Adrenal gland (tissue), 12 donors: ENCODE results near the gene RPP40. TPM values are rescaled to one million over a fixed set of nuclear protein-coding genes. Genes with fewer than 3 reads are reported as not detected.

Experiments
- DNase-seq, 7 donors: peaks; one replicate each; pipeline ENCODE4 v3.0.0-alpha.2; 2019 to 2020
- H3K27ac ChIP-seq, 5 donors: fragments of 200-600 bp; sonication (generic) in 4 of 5; 1 replicate in 3 of 5; 2 replicates in 2 of 5; pipeline versions ENCODE4 v1.5.1 to v1.8.0; 2016 to 2020; ENCODE audit warnings: mild to moderate bottlenecking in 1 of 5
- H3K27me3 ChIP-seq: fragments of 200-600 bp; 2 replicates; pipeline ENCODE4 v1.8.0; 2021
- H3K36me3 ChIP-seq, 2 donors: fragments of 200-600 bp; replicated peaks in 1 of 2; 1 replicate in 1 of 2; 2 replicates in 1 of 2; pipeline versions ENCODE4 v1.5.1 to v1.8.0; 2018 to 2022
- H3K4me1 ChIP-seq, 2 donors: fragments of 200-600 bp; replicated peaks in 1 of 2; 1 replicate in 1 of 2; 2 replicates in 1 of 2; pipeline versions ENCODE4 v1.5.1 to v1.8.0; 2018 to 2021
- H3K4me3 ChIP-seq, 4 donors: fragments of 200-600 bp; sonication (generic) in 3 of 4; one replicate each; pipeline ENCODE4 v1.5.1; 2016 to 2018
- H3K9me3 ChIP-seq, 3 donors: fragments of 200-600 bp; sonication (generic) in 1 of 3; replicated peaks in 1 of 3; 1 replicate in 2 of 3; 2 replicates in 1 of 3; pipeline versions ENCODE4 v1.5.1 to v1.8.0; 2016 to 2021
- CTCF ChIP-seq, 6 experiments: fragments of 450-650 bp in 4 of 6; fragments of 200-600 bp in 2 of 6; sonication (generic) in 1 of 6; IDR thresholded peaks; 1 replicate in 5 of 6; 2 replicates in 1 of 6; pipeline versions ENCODE4 v1.5.1 to v1.8.0; 2016 to 2021; ENCODE audit warnings: antibody characterized with exemption in 6 of 6, mild to moderate bottlenecking in 2 of 6, moderate library complexity in 1 of 6
- POLR2A ChIP-seq, 2 donors: fragments of 450-650 bp; IDR thresholded peaks; one replicate each; pipeline ENCODE4 v1.6.1; 2017; ENCODE audit warnings: antibody characterized with exemption in 2 of 2, mild to moderate bottlenecking in 2 of 2, moderate library complexity in 1 of 2
- WGBS, 4 donors: extraction: QIAGEN DNeasy Blood & Tissue Kit in 2 of 4; methylation state at CpG; one replicate each; pipeline versions ENCODE4 v1.1.5 to v1.1.7; 2013 to 2017; 5-methylcytosine and 5-hydroxymethylcytosine counted together
- intact Hi-C, 2 donors: fragments of 100-400 bp; cut with DNase I; formaldehyde crosslinking; loops; one replicate each; pipeline versions ENCODE4 v1.14.1 to v1.15.0; 2022 to 2023
- polyA plus RNA-seq, 3 donors: library from polyadenylated mRNA; stranded (reverse); fragments of 200-250 nt in 2 of 3; fragments of 350-450 nt in 1 of 3; fragmentation: Illumina TruSeq in 1 of 3; extraction: RNeasy Lipid Tissue Mini Kit (QIAGEN cat#74804) in 1 of 3; gene quantifications; one replicate each; pipeline ENCODE4 v1.2.3, GENCODE V29; 2013 to 2014
- total RNA-seq, 9 donors: library from RNA; depleted of rRNA in 4 of 9; stranded (reverse); fragments of >200 nt in 4 of 9; fragments of 120-200 nt in 1 of 9; fragmentation: NEBNext Ultra II Directional in 1 of 9; extraction: Animal tissue kit (Norgen Biotek cat#: 25700) in 1 of 9; gene quantifications; one replicate each; pipeline versions ENCODE4 v1.1.0 to v1.2.4, GENCODE V29; 2013 to 2023
- donor health status: healthy with polysubstance abuse.
- donor health status: Bipolar disorder and iron deficiency.
- donor health status: DM: yes; HTN: yes; CAD: no.
- donor health status: DM: no; HTN: no; CAD: no.
- donor health status: DM: no; HTN: no; CAD: no.
- donor health status: DM: yes; HTN: yes; CAD: no.

The RPP40 gene
- total and polyA plus RNA-seq, 12 donors, result 5.2 to 38.8 (median 15.6) TPM

GRCh38 chr6:4948781-4949450 lies 54.9 kb downstream of the RPP40 start:
- Histone ChIP-seq H3K4me1 (no peaks in the 10 kb centered on the region), H3K27me3 (no peaks in the 10 kb centered on the region), H3K4me3 (no peak overlapping the region), H3K27ac (no peak overlapping the region), H3K9me3 (no peaks in the 10 kb centered on the region), H3K36me3 (no peaks in the 10 kb centered on the region)
- intact Hi-C loops, result no loop called here
- TF ChIP-seq CTCF (IDR thresholded peaks at IDR 0.05) (no peak), POLR2A (IDR thresholded peaks at IDR 0.05) (no peak)
- WGBS, 4 donors, result 93 to 97% (median 94%) methylated on average over 11 to 15 of the region's 15 CpGs
- peak in 1 of 7 donors; percentile 30 for DNase-seq

GRCh38 chr6:4947716-4948115 lies 56.1 kb downstream of the RPP40 start:
- Histone ChIP-seq H3K27me3 (no peaks in the 10 kb centered on the region), H3K27ac (no peak overlapping the region), H3K4me3 (no peak overlapping the region), H3K36me3 (no peaks in the 10 kb centered on the region), H3K9me3 (no peaks in the 10 kb centered on the region), H3K4me1 (peaks cover 3 to 7% of the 10 kb centered on the region in 2 donors)
- intact Hi-C loops, result no loop called here
- DNase-seq, result peak in 1 of 7 donors; percentile 29
- TF ChIP-seq CTCF (IDR thresholded peaks at IDR 0.05) (no peak), POLR2A (IDR thresholded peaks at IDR 0.05) (no peak)
- WGBS, 4 donors, result 82 to 93% (median 89%) methylated on average over 5 to 13 of the region's 13 CpGs

GRCh38 chr6:4946521-4946920 lies 57.3 kb downstream of the RPP40 start:
- Histone ChIP-seq H3K27me3 (no peaks in the 10 kb centered on the region), H3K36me3 (no peaks in the 10 kb centered on the region), H3K27ac (no peak overlapping the region), H3K9me3 (no peaks in the 10 kb centered on the region), H3K4me1 (peaks cover 9 to 19% of the 10 kb centered on the region in 2 donors), H3K4me3 (no peak overlapping the region)
- TF ChIP-seq POLR2A (IDR thresholded peaks at IDR 0.05) (no peak), CTCF (IDR thresholded peaks at IDR 0.05) (no peak)
- no peak for DNase-seq
- intact Hi-C loops, result no loop called here
- WGBS, 4 donors, result 90 to 100% (median 95%) methylated on average over 1 to 11 of the region's 11 CpGs

Other genes with a start within 250 kb of the RPP40 start
- gene CDYL, start 227.6 kb downstream of the RPP40 start, total RNA-seq, result 10 to 100 TPM; 19.5 to 47.1 (median 27.0) TPM
- gene CDYL, start 227.6 kb downstream of the RPP40 start, polyA plus RNA-seq, result 10 to 100 TPM in 1 of 3 donors, 1 to 10 TPM in 2; 3.3 to 13.3 (median 6.0) TPM
- gene PPP1R3G, start 81.3 kb upstream of the RPP40 start, total RNA-seq, result 10 to 100 TPM in 5 of 9 donors, 1 to 10 TPM in 4; 2.3 to 17.1 (median 13.9) TPM
- gene PPP1R3G, start 81.3 kb upstream of the RPP40 start, polyA plus RNA-seq, result 1 to 10 TPM; 1.2 to 2.1 (median 1.6) TPM